Amniotic epithelial cell (primary cell): ENCODE data around the gene PTPRE.

Source experiments
- DNase-seq: peaks from one replicate; pipeline ENCODE4 v3.0.0-alpha.2; 2010; ENCODE audit warnings: low read depth

Gene PTPRE

GRCh38 chr10:127952918-127953317 is 46.0 kb downstream of the PTPRE start:
- no peak for DNase-seq

GRCh38 chr10:127953876-127954275 is 47.0 kb downstream of the PTPRE start:
- no peak for DNase-seq

- DNase-seq, result no peak
These were observed 52.5 kb downstream of the PTPRE start for GRCh38 chr10:127959428-127959827.

GRCh38 chr10:127961071-127961470 is 54.2 kb downstream of the PTPRE start:
- DNase-seq, result no peak

GRCh38 chr10:127962205-127962604 is 55.3 kb downstream of the PTPRE start:
- DNase-seq, result no peak

- DNase-seq, result no peak
These were observed 56.2 kb downstream of the PTPRE start for GRCh38 chr10:127963136-127963535.

- DNase-seq, result no peak
These were observed 57.7 kb downstream of the PTPRE start for GRCh38 chr10:127964621-127965020.

- DNase-seq, result no peak
These were observed 60.0 kb downstream of the PTPRE start for GRCh38 chr10:127966875-127967274.

- no peak for DNase-seq
These were observed 61.1 kb downstream of the PTPRE start for GRCh38 chr10:127968027-127968441.

GRCh38 chr10:127968659-127969058 is 61.8 kb downstream of the PTPRE start:
- peak; percentile 28 for DNase-seq

- DNase-seq, result no peak
These were observed 64.4 kb downstream of the PTPRE start for GRCh38 chr10:127971101-127971946.

- DNase-seq, result peak; percentile 42
These were observed 65.2 kb downstream of the PTPRE start for GRCh38 chr10:127971963-127972615.

- DNase-seq, result no peak
These were observed 66.0 kb downstream of the PTPRE start for GRCh38 chr10:127972751-127973357.

GRCh38 chr10:127973791-127974311 is 66.9 kb downstream of the PTPRE start:
- DNase-seq, result peak; percentile 24

- DNase-seq, result no peak
These were observed 68.0 kb downstream of the PTPRE start for GRCh38 chr10:127974911-127975310.

GRCh38 chr10:127976286-127976685 is 69.4 kb downstream of the PTPRE start:
- DNase-seq, result peak; percentile 53

- peak; percentile 27 for DNase-seq
These were observed 69.9 kb downstream of the PTPRE start for GRCh38 chr10:127976701-127977356.

- DNase-seq, result peak; percentile 75
These were observed 70.6 kb downstream of the PTPRE start for GRCh38 chr10:127977357-127978009.

- DNase-seq, result no peak
These were observed 71.6 kb downstream of the PTPRE start for GRCh38 chr10:127978481-127978880.

GRCh38 chr10:127979045-127979444 is 72.1 kb downstream of the PTPRE start:
- no peak for DNase-seq

GRCh38 chr10:127979566-127979965 is 72.7 kb downstream of the PTPRE start:
- DNase-seq, result no peak

- no peak for DNase-seq
These were observed 74.0 kb downstream of the PTPRE start for GRCh38 chr10:127980898-127981297.
